T-helper 9 cell (primary cell): ENCODE data around the gene RGL4.

Source experiments
- DNase-seq: peaks from one replicate; pipeline ENCODE4 v3.0.0-alpha.2; 2020

RGL4 gene

DNA sequence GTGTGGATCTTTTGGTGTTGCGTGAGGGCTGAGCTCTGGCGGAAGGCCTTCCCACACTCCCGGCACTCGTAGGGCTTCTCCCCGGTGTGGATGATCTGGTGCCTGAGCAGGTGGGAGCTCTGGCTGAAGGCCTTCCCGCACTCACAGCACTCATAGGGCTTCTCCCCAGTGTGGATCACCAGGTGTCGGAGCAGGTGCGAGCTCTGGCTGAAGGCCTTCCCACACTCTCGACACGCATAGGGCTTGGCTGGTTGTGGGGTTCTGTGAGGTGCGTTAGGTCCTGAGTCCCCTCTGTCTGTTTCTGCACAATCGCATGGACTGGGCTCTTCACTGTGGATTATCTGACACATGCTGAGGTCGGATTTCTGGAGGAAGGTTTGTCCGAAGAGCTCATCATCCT lies 53.7 kb downstream of the RGL4 start:
- DNase-seq: no peak

DNA sequence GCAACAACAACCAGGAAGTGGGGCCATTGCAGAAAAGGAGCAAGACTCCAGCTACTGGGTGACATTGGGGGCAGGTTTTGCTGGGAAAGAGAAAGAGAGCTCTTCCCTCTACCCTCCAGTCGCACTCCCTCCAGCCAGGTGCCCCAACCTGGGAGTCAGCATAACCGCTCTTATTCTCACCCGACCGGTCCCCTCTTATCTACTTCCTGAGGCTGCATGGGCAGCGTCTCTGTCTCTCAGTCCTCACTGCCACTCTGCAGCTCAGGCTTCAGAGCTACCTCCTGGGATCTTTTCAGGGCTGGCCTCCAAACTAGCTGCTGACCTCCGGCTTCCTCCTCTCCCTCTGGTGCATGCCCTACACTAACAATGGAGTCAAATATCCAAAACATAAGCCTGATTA lies 55.0 kb downstream of the RGL4 start:
- DNase-seq: no peak
